H1 (cell line): Measurements from ENCODE around the gene HOXC5. TPM values are rescaled to one million over a fixed set of nuclear protein-coding genes. Genes with fewer than 3 reads are reported as not detected.
A peak's percentile ranks its signal among the peaks of the same experiment; 100 is the strongest.

Experiments used
- CTCF ChIA-PET: fragments of 300-600 bp; sonication (Branson Sonifier 250); formaldehyde crosslinking; loops from one replicate; lab custom pipeline; 2021; ENCODE audit not compliant: partially characterized antibody; lab: Charles Lee
- POLR2A ChIA-PET: fragments of 300-600 bp; sonication (Branson Sonifier 250); formaldehyde crosslinking; loops from one replicate; lab custom pipeline; 2021; ENCODE audit warnings: inconsistent platforms; ENCODE audit not compliant: partially characterized antibody; lab: Charles Lee
- DNase-seq, 2 experiments: peaks; one replicate each; pipeline versions ENCODE4 v3.0.0 to v3.0.0-alpha.2; 2010 to 2022; ENCODE audit warnings: low spot score in 2 of 2, low read depth in 1 of 2, mixed read lengths in 1 of 2
- FAIRE-seq: peaks from 2 replicates; lab custom pipeline; 2011; peaks lifted over from hg19 to GRCh38; lab: Jason Lieb, UNC
- H2AFZ ChIP-seq: 2 replicates; pipeline ENCODE4 v1.8.1; 2012; ENCODE audit warnings: low read length, inconsistent platforms
- H2AK5ac ChIP-seq: 2 replicates; pipeline ENCODE4 v1.6.1; 2013; ENCODE audit warnings: low read depth, low read length
- H2BK120ac ChIP-seq: replicated peaks from 2 replicates; pipeline ENCODE3; 2013; ENCODE audit warnings: low read depth, low read length, inconsistent platforms
- H2BK12ac ChIP-seq: 2 replicates; pipeline ENCODE4 v1.6.1; 2013; ENCODE audit warnings: low read depth, low read length
- H2BK15ac ChIP-seq: 2 replicates; pipeline ENCODE4 v1.6.1; 2013; ENCODE audit warnings: low read length
- H2BK20ac ChIP-seq: 2 replicates; pipeline ENCODE4 v1.6.1; 2013; ENCODE audit warnings: low read length
- H2BK5ac ChIP-seq: 2 replicates; pipeline ENCODE4 v1.6.1; 2013; ENCODE audit warnings: low read depth, low read length
- H3K14ac ChIP-seq: 2 replicates; pipeline ENCODE4 v1.6.1; 2013; ENCODE audit warnings: inconsistent platforms; ENCODE audit not compliant: insufficient read length
- H3K18ac ChIP-seq: 2 replicates; pipeline ENCODE4 v1.6.1; 2013; ENCODE audit warnings: low read length; ENCODE audit errors: extremely low read depth
- H3K23ac ChIP-seq: 2 replicates; pipeline ENCODE4 v1.6.1; 2013; ENCODE audit warnings: inconsistent platforms; ENCODE audit not compliant: insufficient read length
- H3K23me2 ChIP-seq: 2 replicates; pipeline ENCODE4 v1.6.1; 2013; ENCODE audit warnings: low read depth, low read length
- H3K27ac ChIP-seq: 2 replicates; pipeline ENCODE4 v1.6.1; 2011; ENCODE audit warnings: low read depth, low read length, inconsistent platforms
- H3K27me3 ChIP-seq, 4 experiments: replicated peaks in 1 of 4; 1 replicate in 1 of 4; 2 replicates in 3 of 4; pipeline versions ENCODE4 v1.6.1 to v1.8.1; 2011 to 2013; ENCODE audit warnings: low read length in 3 of 4, mild to moderate bottlenecking in 3 of 4, inconsistent platforms in 2 of 4, mixed read lengths in 2 of 4, moderate library complexity in 1 of 4; ENCODE audit not compliant: control insufficient read depth in 3 of 4, insufficient read depth in 3 of 4; ENCODE audit errors: extremely low read depth in 1 of 4
- H3K36me3 ChIP-seq, 4 experiments: 2 replicates each; pipeline versions ENCODE4 v1.6.1 to v1.8.1; 2011 to 2013; ENCODE audit warnings: mild to moderate bottlenecking in 4 of 4, low read length in 3 of 4, moderate library complexity in 2 of 4, control low read depth in 1 of 4, inconsistent platforms in 1 of 4; ENCODE audit not compliant: insufficient read depth in 4 of 4, control insufficient read depth in 2 of 4
- H3K4ac ChIP-seq: replicated peaks from 2 replicates; pipeline ENCODE3; 2013; ENCODE audit warnings: low read length, low read depth, mixed read lengths, inconsistent platforms; ENCODE audit not compliant: insufficient read length
- H3K4me1 ChIP-seq, 4 experiments: replicated peaks in 1 of 4; 1 replicate in 1 of 4; 2 replicates in 3 of 4; pipeline versions ENCODE4 v1.6.1 to v1.8.1; 2011 to 2013; ENCODE audit warnings: low read length in 3 of 4, inconsistent platforms in 2 of 4, mixed read lengths in 1 of 4; ENCODE audit not compliant: insufficient read depth in 4 of 4, control insufficient read depth in 3 of 4
- H3K4me2 ChIP-seq, 2 experiments: 2 replicates each; pipeline versions ENCODE4 v1.6.1 to v1.8.1; 2011 to 2013; ENCODE audit warnings: low read depth in 2 of 2, low read length in 2 of 2, control low read depth in 1 of 2, inconsistent platforms in 1 of 2, mild to moderate bottlenecking in 1 of 2; ENCODE audit not compliant: insufficient read depth in 1 of 2
- H3K4me3 ChIP-seq, 4 experiments: fragments of 200-600, 300-600 bp in 1 of 4; sonication (generic), shearing (Covaris generic), sonication (Bioruptor Twin) in 1 of 4; 2 replicates each; pipeline versions ENCODE4 v1.5.1 to v1.8.1; 2011 to 2016; ENCODE audit warnings: low read length in 4 of 4, low read depth in 3 of 4, control low read depth in 2 of 4, inconsistent platforms in 2 of 4, mild to moderate bottlenecking in 2 of 4, mixed read lengths in 1 of 4, moderate library complexity in 1 of 4; ENCODE audit not compliant: insufficient read depth in 2 of 4; ENCODE audit errors: extremely low read depth in 1 of 4
- H3K56ac ChIP-seq: replicated peaks from 2 replicates; pipeline ENCODE3; 2013; ENCODE audit warnings: low read depth, mild to moderate bottlenecking, mixed read lengths, low read length, inconsistent platforms; ENCODE audit not compliant: insufficient read length
- H3K79me1 ChIP-seq: 2 replicates; pipeline ENCODE4 v1.6.1; 2013; ENCODE audit warnings: low read depth, low read length, control low read depth
- H3K79me2 ChIP-seq, 2 experiments: 2 replicates each; pipeline versions ENCODE4 v1.6.1 to v1.8.1; 2012 to 2013; ENCODE audit warnings: low read length in 2 of 2, mild to moderate bottlenecking in 2 of 2, inconsistent platforms in 1 of 2; ENCODE audit not compliant: insufficient read depth in 2 of 2, control insufficient read depth in 1 of 2
- H3K9ac ChIP-seq, 4 experiments: replicated peaks in 1 of 4; 1 replicate in 1 of 4; 2 replicates in 3 of 4; pipeline versions ENCODE4 v1.6.1 to v1.8.1; 2011 to 2013; ENCODE audit warnings: low read depth in 3 of 4, low read length in 3 of 4, control low read depth in 2 of 4, mild to moderate bottlenecking in 2 of 4, moderate library complexity in 2 of 4, inconsistent platforms in 1 of 4; ENCODE audit errors: extremely low read depth in 1 of 4
- H3K9me3 ChIP-seq, 2 experiments: 2 replicates each; pipeline versions ENCODE4 v1.6.1 to v1.8.1; 2012 to 2013; ENCODE audit warnings: mild to moderate bottlenecking in 2 of 2, moderate library complexity in 2 of 2, control low read depth in 1 of 2, inconsistent platforms in 1 of 2, low read depth in 1 of 2, low read length in 1 of 2, mixed read lengths in 1 of 2; ENCODE audit not compliant: insufficient read depth in 2 of 2
- H4K20me1 ChIP-seq, 2 experiments: replicated peaks in 1 of 2; 2 replicates each; pipeline versions ENCODE3 to v1.8.1; 2011 to 2013; ENCODE audit warnings: inconsistent platforms in 2 of 2, low read length in 2 of 2, mild to moderate bottlenecking in 1 of 2; ENCODE audit not compliant: insufficient read depth in 2 of 2, control insufficient read depth in 1 of 2
- H4K5ac ChIP-seq: 2 replicates; pipeline ENCODE4 v1.6.1; 2013; ENCODE audit warnings: low read length, low read depth, mixed read lengths, inconsistent platforms; ENCODE audit not compliant: insufficient read length
- H4K8ac ChIP-seq: 2 replicates; pipeline ENCODE4 v1.8.0; 2013; ENCODE audit warnings: mild to moderate bottlenecking, moderate library complexity, low read length, inconsistent platforms; ENCODE audit not compliant: insufficient read depth; ENCODE audit errors: extremely low read depth
- H4K91ac ChIP-seq: replicated peaks from 2 replicates; pipeline ENCODE3; 2013; ENCODE audit warnings: low read length, mixed read lengths, inconsistent platforms; ENCODE audit not compliant: insufficient read length
- ASH2L ChIP-seq: fragments of 200-600, 300-600 bp; sonication (generic); IDR thresholded peaks from one replicate; pipeline ENCODE4 v1.7.1; 2017; ENCODE audit warnings: low read length
- EZH2 ChIP-seq: fragments of 200-600 bp; sonication (generic); IDR thresholded peaks from 2 replicates; pipeline ENCODE4 v1.7.1; 2012; ENCODE audit warnings: low read depth, mild to moderate bottlenecking, moderate library complexity, low read length, inconsistent platforms; ENCODE audit not compliant: severe bottlenecking
- JUND ChIP-seq: IDR thresholded peaks from 2 replicates; pipeline ENCODE4 v1.6.1; 2011; ENCODE audit warnings: mild to moderate bottlenecking, improper control_type of control experiment, low read length
- KDM1A ChIP-seq: fragments of 200-600, 300-600 bp; sonication (generic); IDR thresholded peaks from 2 replicates; pipeline ENCODE4 v1.7.1; 2016; ENCODE audit warnings: mild to moderate bottlenecking, low read length, borderline replicate concordance
- KDM5A ChIP-seq: fragments of 200-600 bp; IDR thresholded peaks from 2 replicates; pipeline ENCODE4 v1.7.1; 2012; ENCODE audit warnings: mild to moderate bottlenecking, low read length, inconsistent platforms, mixed read lengths
- SUZ12 ChIP-seq: fragments of 200-600 bp; sonication (generic); IDR thresholded peaks from 2 replicates; pipeline ENCODE4 v1.6.1; 2012; ENCODE audit warnings: mild to moderate bottlenecking, inconsistent platforms, low read length, moderate library complexity, mixed read lengths
- WGBS, 2 experiments: shearing (Covaris generic) in 1 of 2; methylation state at CpG; one replicate each; pipeline versions ENCODE4 v1.1.6 to v1.1.7; 2013 to 2015; ENCODE audit warnings: low lambda C conversion rate in 2 of 2, mixed read lengths in 2 of 2, inconsistent platforms in 1 of 2, low coverage in 1 of 2, missing lambda C conversion rate in 1 of 2; ENCODE audit not compliant: insufficient replicate concordance in 2 of 2, insufficient coverage in 1 of 2, insufficient read length in 1 of 2; ENCODE audit errors: extremely low coverage in 1 of 2, missing lambda C conversion rate in 1 of 2; 5-methylcytosine and 5-hydroxymethylcytosine counted together
- polyA plus RNA-seq, 7 experiments: library from polyadenylated mRNA; depleted of rRNA in 3 of 7; stranded (reverse) in 5 of 7; unstranded in 2 of 7; fragments of >200 nt in 5 of 7; fragments of 200-250 nt in 2 of 7; gene quantifications; 1 replicate in 5 of 7; 2 replicates in 1 of 7; 4 replicates in 1 of 7; pipeline versions ENCODE4 v1.2.1 to v1.2.3, GENCODE V29; 2011 to 2013; ENCODE audit warnings: missing spikeins in 2 of 7, mixed read lengths in 2 of 7
- total RNA-seq: library from RNA; stranded (reverse); fragmentation: NEBNext Ultra II Directional; extraction: Animal tissue kit (Norgen Biotek cat#: 25700); gene quantifications from 2 replicates; pipeline ENCODE4 v1.2.1, GENCODE V29; 2021

Gene HOXC5
- total and polyA plus RNA-seq, 2 of the 8 experiments (the other 6 are each of a cell fraction or from before 2014, with no cell fraction given), result not detected

DNA sequence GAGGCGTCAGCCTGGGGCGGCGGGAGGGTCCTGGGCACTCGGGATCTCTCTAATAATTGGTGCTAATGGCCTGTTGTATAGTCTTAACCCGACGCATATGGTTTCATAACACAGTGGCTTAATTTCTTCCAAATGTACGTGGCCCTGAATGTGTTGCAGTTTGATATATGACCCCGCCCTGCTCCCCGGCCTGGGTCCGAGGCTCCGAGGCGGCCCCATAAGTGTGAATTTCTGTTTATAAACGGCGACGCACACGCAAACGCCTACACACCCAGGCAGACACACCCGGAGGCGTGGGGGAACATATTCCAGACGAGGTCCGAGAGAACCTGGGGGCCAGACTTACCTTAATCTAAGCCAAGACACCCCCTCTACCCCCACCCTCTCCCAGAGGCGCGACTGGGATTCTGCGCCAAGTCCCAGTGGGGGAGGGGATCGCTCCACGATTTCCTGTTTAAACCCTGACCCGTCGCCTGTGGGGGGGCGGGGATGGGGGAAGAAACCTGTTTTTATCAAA lies 14.3 kb upstream of the HOXC5 start:
- Histone ChIP-seq H3K4me2 (peak overlapping the region; percentile 28 to 79), H3K4me3 (peak overlapping the region in 2 of 4 experiments; percentile 26 to 54; a peak in 3 of 8 replicates), H2AFZ (no peak overlapping the region), H3K79me2 (no peaks in the 10 kb centered on the region), H3K14ac (no peak overlapping the region), H3K27ac (no peak overlapping the region), H4K91ac (no peak overlapping the region), H2BK120ac (no peak overlapping the region), H4K5ac (no peak overlapping the region), H3K23ac (no peak overlapping the region), H4K8ac (no peak overlapping the region), H3K9ac (no peak overlapping the region), H3K27me3 (peaks cover 95 to 100% (median 100%) of the 10 kb centered on the region in 4 experiments), H2BK12ac (peak overlapping the region; percentile 90; the same call in 1 of the 2 replicates), H3K23me2 (peaks cover 3% of the 10 kb centered on the region; the same call in 1 of the 2 replicates), H3K36me3 (no peaks in the 10 kb centered on the region; a peak in 1 of 8 replicates), H3K4me1 (peaks cover 0 to 12% (median 4%) of the 10 kb centered on the region in 4 experiments; a peak in 6 of 7 replicates), H2AK5ac (no peak overlapping the region), H4K20me1 (peaks cover 9 to 40% of the 10 kb centered on the region in 2 experiments), H2BK15ac (no peak overlapping the region), H3K18ac (no peak overlapping the region; the same call in 1 of the 2 replicates), H2BK20ac (0 out of 2 replicates have a peak overlapping the region, but pooled peaks have one; percentile 18), H2BK5ac (no peak overlapping the region), H3K56ac (no peak overlapping the region), H3K79me1 (no peaks in the 10 kb centered on the region), H3K9me3 (no peaks in the 10 kb centered on the region), H3K4ac (no peak overlapping the region)
- peak in 1 of 2 experiments; percentile 64 for DNase-seq
- FAIRE-seq, result no peak
- TF ChIP-seq KDM1A (no peak), KDM5A (no peak), EZH2 (peak; percentile 66), ASH2L (peak; percentile 19), JUND (no peak), SUZ12 (peak; percentile 23; the same call in 1 of the 2 replicates)
- WGBS, 2 experiments, result 4% methylated on average over 28 of the region's 29 CpGs; no CpG with 5 or more reads in 1 of the 2 experiments
- ChIA-PET POLR2A (no interaction called here), CTCF (no interaction called here)
